Sigmoid colon (tissue), 4 donors: ENCODE results near the gene NANOG.

Source experiments
- EP300 ChIP-seq, 4 donors: sonication (generic); formaldehyde crosslinking; IDR thresholded peaks; one replicate each; pipeline ENCODE4 v1.6.1; 2017; ENCODE audit warnings: antibody characterized with exemption in 4 of 4
- POLR2A ChIP-seq, 2 donors: fragments of 450-650 bp; IDR thresholded peaks; one replicate each; pipeline ENCODE4 v1.6.1; 2016; ENCODE audit warnings: antibody characterized with exemption in 2 of 2, mild to moderate bottlenecking in 2 of 2, moderate library complexity in 2 of 2
- POLR2AphosphoS5 ChIP-seq, 4 donors: sonication (generic); formaldehyde crosslinking; IDR thresholded peaks; one replicate each; pipeline ENCODE4 v1.6.1; 2017; ENCODE audit warnings: antibody characterized with exemption in 4 of 4

DNA sequence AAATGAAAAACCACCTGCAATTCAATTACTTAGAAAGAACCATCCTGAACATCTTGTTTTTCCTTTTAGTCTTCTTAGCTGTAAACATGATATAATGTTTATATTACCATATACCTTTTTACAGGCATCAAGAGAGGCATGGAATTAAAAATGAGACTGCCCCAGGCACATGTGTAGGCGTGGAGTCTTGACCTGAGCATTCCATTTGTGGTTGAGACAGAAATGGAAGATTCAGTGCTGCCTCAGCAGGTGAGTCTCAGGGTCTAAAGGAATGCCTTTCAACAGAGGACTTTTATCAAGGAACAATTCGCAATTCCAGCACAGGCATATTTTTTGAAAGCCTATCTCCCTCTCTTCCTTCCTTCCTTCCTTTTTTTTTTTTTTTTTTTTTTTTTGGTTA is 32.2 kb upstream of the NANOG start:
- TF ChIP-seq POLR2A (IDR thresholded peaks at IDR 0.05) (no peak), EP300 (IDR thresholded peaks at IDR 0.05) (no peak), POLR2AphosphoS5 (IDR thresholded peaks at IDR 0.05) (no peak)
